ENCODE data around the gene APOA5. TPM values are rescaled to one million over a fixed set of nuclear protein-coding genes. Genes with fewer than 3 reads are reported as not detected.

APOA5 gene
- total and polyA plus RNA-seq, 2 of the 8 experiments (the other 6 are each of a cell fraction or from before 2014, with no cell fraction given): 0.08 to 0.15 TPM

DNA sequence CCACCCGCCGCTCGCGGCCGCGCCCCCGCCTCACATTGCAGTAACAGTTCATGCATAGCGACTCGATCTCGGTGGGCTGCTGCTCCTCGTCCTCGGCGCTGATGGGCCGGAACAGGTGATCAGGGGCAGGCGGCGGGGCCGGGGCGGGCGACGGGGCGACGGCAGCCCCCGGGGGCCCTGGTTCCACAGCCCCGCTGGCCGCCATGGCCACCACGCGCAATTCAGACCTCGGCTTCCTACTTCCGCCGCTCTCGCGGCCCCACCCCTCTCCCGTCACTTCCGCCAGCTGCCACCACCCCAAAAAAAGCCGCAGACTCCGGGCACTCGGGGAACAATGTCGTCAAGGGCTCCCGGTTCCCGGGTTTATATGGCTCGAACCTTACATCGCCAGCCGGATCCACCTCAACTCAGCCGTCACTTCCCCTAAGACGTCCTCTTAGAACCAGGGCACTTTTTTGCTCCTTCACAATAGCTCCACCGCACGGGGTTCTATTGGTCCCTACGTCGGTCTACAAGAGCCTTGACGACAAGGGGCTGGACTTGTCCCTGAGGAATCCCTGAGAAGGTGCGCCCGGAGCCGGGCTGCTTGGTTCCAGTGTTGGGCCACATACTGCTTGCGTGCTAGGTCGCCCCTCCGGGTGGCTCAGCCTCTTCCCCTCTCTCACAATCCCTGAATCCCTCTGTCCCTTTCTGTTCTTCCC is 3.7 kb downstream of the APOA5 start, which contains the start of gene ZPR1:
TSS of gene ZPR1 (minus strand) at position 238 of the 701 bp plus-strand sequence. CDS start at position 205, 33 bp downstream.
- Histone ChIP-seq H3K4me3 (ENCODE audit: extremely low read depth in 1 of 4, insufficient read depth in 2 of 4, low read depth in 3 of 4, low read length in 4 of 4) (peak within 1 kb of the TSS; percentile 79 to 93 (median 85)), H4K91ac (replicated peaks; ENCODE audit: insufficient read length, low read length) (no peak within 1 kb of the TSS), H3K79me1 (ENCODE audit: low read depth, low read length) (peaks cover 5% of the 10 kb centered on the region; the same call in 1 of the 2 replicates), H4K5ac (ENCODE audit: insufficient read length, low read depth, low read length) (peak within 1 kb of the TSS; percentile 18), H3K4ac (replicated peaks; ENCODE audit: insufficient read length, low read depth, low read length) (peak within 1 kb of the TSS; percentile 29), H2BK5ac (ENCODE audit: low read depth, low read length) (no peak within 1 kb of the TSS; the same call in 1 of the 2 replicates), H2BK20ac (ENCODE audit: low read length) (no peak within 1 kb of the TSS), H4K20me1 (replicated peaks in 1 of 2; ENCODE audit: control insufficient read depth in 1 of 2, insufficient read depth in 2 of 2, low read length in 2 of 2) (no peaks in the 10 kb centered on the region), H2BK120ac (replicated peaks; ENCODE audit: low read depth, low read length) (no peak within 1 kb of the TSS), H3K4me2 (ENCODE audit: insufficient read depth in 1 of 2, low read depth in 2 of 2, low read length in 2 of 2) (peak within 1 kb of the TSS; percentile 92 to 94), H3K9me3 (ENCODE audit: insufficient read depth in 2 of 2, low read depth in 1 of 2, low read length in 1 of 2) (no peaks in the 10 kb centered on the region), H3K56ac (replicated peaks; ENCODE audit: insufficient read length, low read depth, low read length) (no peak within 1 kb of the TSS), H3K27me3 (replicated peaks in 1 of 4; ENCODE audit: control insufficient read depth in 3 of 4, extremely low read depth in 1 of 4, insufficient read depth in 3 of 4, low read length in 3 of 4) (peaks cover 0 to 11% (median 3%) of the 10 kb centered on the region in 4 experiments; a peak in 4 of 7 replicates), H3K4me1 (replicated peaks in 1 of 4; ENCODE audit: control insufficient read depth in 3 of 4, insufficient read depth in 4 of 4, low read length in 3 of 4) (peaks cover 4 to 9% (median 6%) of the 10 kb centered on the region in 4 experiments), H2BK15ac (ENCODE audit: low read length) (no peak within 1 kb of the TSS), H2BK12ac (ENCODE audit: low read depth, low read length) (no peak within 1 kb of the TSS), H3K36me3 (ENCODE audit: control insufficient read depth in 2 of 4, insufficient read depth in 4 of 4, low read length in 3 of 4) (peaks cover 26 to 36% (median 30%) of the 10 kb centered on the region in 4 experiments), H2AK5ac (ENCODE audit: low read depth, low read length) (no peak within 1 kb of the TSS), H3K79me2 (ENCODE audit: control insufficient read depth in 1 of 2, insufficient read depth in 2 of 2, low read length in 2 of 2) (peaks cover 0 to 15% of the 10 kb centered on the region in 2 experiments; a peak in 2 of 4 replicates), H3K27ac (ENCODE audit: low read depth, low read length) (peak within 1 kb of the TSS; percentile 56; the same call in 1 of the 2 replicates), H2AFZ (ENCODE audit: low read length) (peak within 1 kb of the TSS; percentile 91; the same call in 1 of the 2 replicates), H3K9ac (replicated peaks in 1 of 4; ENCODE audit: extremely low read depth in 1 of 4, low read depth in 3 of 4, low read length in 3 of 4) (peak within 1 kb of the TSS; percentile 65 to 78 (median 70)), H3K14ac (ENCODE audit: insufficient read length) (no peak within 1 kb of the TSS), H4K8ac (ENCODE audit: extremely low read depth, insufficient read depth, low read length) (peak within 1 kb of the TSS; percentile 39), H3K18ac (ENCODE audit: extremely low read depth, low read length) (peak within 1 kb of the TSS; percentile 66), H3K23ac (ENCODE audit: insufficient read length) (no peak within 1 kb of the TSS), H3K23me2 (ENCODE audit: low read depth, low read length) (peaks cover 11% of the 10 kb centered on the region)
- 3% methylated on average over 47 of the region's 56 CpGs; no CpG with 5 or more reads in 1 of the 2 experiments for WGBS, 2 experiments (ENCODE audit: extremely low coverage in 1 of 2, insufficient coverage in 1 of 2, insufficient read length in 1 of 2, insufficient replicate concordance in 2 of 2, low coverage in 1 of 2, low lambda C conversion rate in 2 of 2, missing lambda C conversion rate in 1 of 2)
- POLR2A ChIA-PET (ENCODE audit: partially characterized antibody): interaction anchor here (0.9 to 6.0 kb wide), 7 partner anchors 8 to 309 kb away, joined by 3 to 29 read pairs (median 4); partner anchors contain the start of genes APOA1 and BUD13
- CTCF ChIA-PET (ENCODE audit: partially characterized antibody): interaction anchor here (0.9 to 12.1 kb wide), 10 partner anchors 8 to 439 kb away, joined by 3 to 237 read pairs (median 4); partner anchors contain the start of genes APOA1, APOA4 and APOC3
- no peak for FAIRE-seq
- peak in 1 of 2 experiments; percentile 89 for DNase-seq (ENCODE audit: low read depth in 1 of 2, low spot score in 2 of 2)
- TF ChIP-seq BCL11A (IDR thresholded peaks at IDR 0.05; ENCODE audit: low read depth in 2 of 2, low read length in 2 of 2) (no peak), CREB1 (IDR thresholded peaks at IDR 0.05) (peak; percentile 72), TAF1 (IDR thresholded peaks at IDR 0.05; ENCODE audit: low read depth, low read length) (peak; percentile 65; the same call in 1 of the 2 replicates), TAF7 (optimal IDR thresholded peaks at IDR 0.05; ENCODE audit: borderline replicate concordance, low read depth, low read length) (peak; percentile 67), EGR1 (IDR thresholded peaks at IDR 0.05; ENCODE audit: borderline replicate concordance, low read depth, low read length) (no peak), GABPA (IDR thresholded peaks at IDR 0.05; ENCODE audit: borderline replicate concordance, insufficient read depth, low read length) (peak; percentile 84; the same call in 1 of the 2 replicates), YY1 (IDR thresholded peaks at IDR 0.05; ENCODE audit: low read depth, low read length) (peak; percentile 88; the same call in 1 of the 2 replicates), POLR2AphosphoS5 (IDR thresholded peaks at IDR 0.05; ENCODE audit: low read depth, low read length) (peak; percentile 57; the same call in 1 of the 2 replicates), PHF8 (conservative IDR thresholded peaks at IDR 0.05; ENCODE audit: low read depth, low read length) (peak; percentile 96), POLR2A (IDR thresholded peaks at IDR 0.05; ENCODE audit: control extremely low read depth in 1 of 2, low read depth in 2 of 2, low read length in 2 of 2) (peak in 1 of 2 experiments; percentile 84; a peak in 2 of 3 replicates), ASH2L (IDR thresholded peaks at IDR 0.05; ENCODE audit: low read length) (peak; percentile 55), KDM4A (IDR thresholded peaks at IDR 0.05; ENCODE audit: low read depth, low read length, severe bottlenecking) (peak; percentile 71), SP2 (IDR thresholded peaks at IDR 0.05; ENCODE audit: low read length) (no peak)

All from H1 (cell line).